ENCODE measurements around the gene UBE2D2.

The UBE2D2 gene

DNA sequence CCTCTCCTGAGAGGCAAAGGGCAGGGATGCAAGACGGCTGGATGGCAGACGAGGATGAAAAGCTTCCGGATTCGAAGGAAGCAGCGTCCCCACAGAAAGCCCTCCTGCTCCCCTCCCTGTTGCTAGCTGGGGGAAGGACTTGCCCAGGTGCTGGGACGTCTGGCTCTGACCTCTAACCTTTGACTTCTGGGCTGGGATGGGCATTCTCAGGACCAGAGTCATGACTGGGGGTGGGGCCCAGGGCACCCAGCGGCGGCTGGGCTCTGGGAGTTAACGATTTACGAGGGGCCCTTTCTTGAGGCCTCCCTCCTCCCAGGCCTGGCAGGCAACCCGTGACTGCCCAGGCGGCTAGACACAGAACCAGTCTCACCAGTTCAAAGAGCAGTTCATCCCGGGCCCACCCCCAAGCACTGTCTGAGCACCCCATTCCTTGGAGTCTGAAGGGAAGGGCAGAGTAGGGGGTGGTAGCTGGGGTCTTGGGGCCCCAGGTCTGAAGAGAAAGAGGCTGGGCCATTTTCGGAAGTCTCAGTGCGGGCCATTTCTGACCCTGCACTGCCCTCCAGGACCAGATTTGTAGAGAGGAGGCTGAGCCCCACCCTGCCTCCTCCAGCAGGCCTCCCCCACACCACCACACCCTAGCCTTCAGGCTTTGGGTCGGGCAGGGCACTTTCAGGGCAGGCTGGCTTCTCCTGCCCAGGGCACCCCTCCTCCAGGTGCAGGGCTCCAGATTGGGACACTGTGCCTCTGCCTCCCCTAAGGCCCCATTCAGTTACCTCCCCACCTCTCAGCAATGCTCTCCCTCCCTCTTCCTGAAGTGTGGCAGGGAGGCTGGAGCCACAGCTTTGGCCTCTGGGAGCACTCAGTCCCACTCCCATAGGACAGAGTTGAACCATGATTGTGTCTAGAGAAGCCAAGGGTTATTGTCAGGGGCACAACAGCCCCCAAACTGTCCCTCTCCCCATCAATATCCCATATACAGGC is 82.0 kb downstream of the UBE2D2 start:
- Histone ChIP-seq H3K9ac (ENCODE audit: low read length) (no peak overlapping the region), H3K4me1 (ENCODE audit: insufficient read depth, low read length, severe bottlenecking) (peaks cover 33% of the 10 kb centered on the region), H3K9me2 (ENCODE audit: low read depth, low read length) (no peaks in the 10 kb centered on the region), H3K36me3 (ENCODE audit: insufficient read depth, low read length) (no peaks in the 10 kb centered on the region), H3K27ac (ENCODE audit: low read depth, low read length, poor library complexity, severe bottlenecking) (no peak overlapping the region), H3K4me2 (ENCODE audit: low read length) (no peak overlapping the region), H4K20me1 (ENCODE audit: insufficient read depth, low read length) (no peaks in the 10 kb centered on the region), H3K27me3 (ENCODE audit: insufficient read depth, low read length) (no peaks in the 10 kb centered on the region), H3K79me2 (ENCODE audit: insufficient read depth, low read length) (no peaks in the 10 kb centered on the region), H2AFZ (ENCODE audit: low read length) (no peak overlapping the region), H3K4me3 (ENCODE audit: low read depth, low read length, poor library complexity, severe bottlenecking) (no peak overlapping the region), H3K9me3 (ENCODE audit: low read length) (no peaks in the 10 kb centered on the region), H3F3A (ENCODE audit: insufficient read depth, low read length) (no peaks in the 10 kb centered on the region)
- TF ChIP-seq EZH2 (IDR thresholded peaks at IDR 0.05; ENCODE audit: borderline replicate concordance, low read length), result no peak
- TF ChIP-seq, protein P1, sequence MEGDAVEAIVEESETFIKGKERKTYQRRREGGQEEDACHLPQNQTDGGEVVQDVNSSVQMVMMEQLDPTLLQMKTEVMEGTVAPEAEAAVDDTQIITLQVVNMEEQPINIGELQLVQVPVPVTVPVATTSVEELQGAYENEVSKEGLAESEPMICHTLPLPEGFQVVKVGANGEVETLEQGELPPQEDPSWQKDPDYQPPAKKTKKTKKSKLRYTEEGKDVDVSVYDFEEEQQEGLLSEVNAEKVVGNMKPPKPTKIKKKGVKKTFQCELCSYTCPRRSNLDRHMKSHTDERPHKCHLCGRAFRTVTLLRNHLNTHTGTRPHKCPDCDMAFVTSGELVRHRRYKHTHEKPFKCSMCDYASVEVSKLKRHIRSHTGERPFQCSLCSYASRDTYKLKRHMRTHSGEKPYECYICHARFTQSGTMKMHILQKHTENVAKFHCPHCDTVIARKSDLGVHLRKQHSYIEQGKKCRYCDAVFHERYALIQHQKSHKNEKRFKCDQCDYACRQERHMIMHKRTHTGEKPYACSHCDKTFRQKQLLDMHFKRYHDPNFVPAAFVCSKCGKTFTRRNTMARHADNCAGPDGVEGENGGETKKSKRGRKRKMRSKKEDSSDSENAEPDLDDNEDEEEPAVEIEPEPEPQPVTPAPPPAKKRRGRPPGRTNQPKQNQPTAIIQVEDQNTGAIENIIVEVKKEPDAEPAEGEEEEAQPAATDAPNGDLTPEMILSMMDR (IDR thresholded peaks at IDR 0.05; ENCODE audit: low read length), result no peak

DNA sequence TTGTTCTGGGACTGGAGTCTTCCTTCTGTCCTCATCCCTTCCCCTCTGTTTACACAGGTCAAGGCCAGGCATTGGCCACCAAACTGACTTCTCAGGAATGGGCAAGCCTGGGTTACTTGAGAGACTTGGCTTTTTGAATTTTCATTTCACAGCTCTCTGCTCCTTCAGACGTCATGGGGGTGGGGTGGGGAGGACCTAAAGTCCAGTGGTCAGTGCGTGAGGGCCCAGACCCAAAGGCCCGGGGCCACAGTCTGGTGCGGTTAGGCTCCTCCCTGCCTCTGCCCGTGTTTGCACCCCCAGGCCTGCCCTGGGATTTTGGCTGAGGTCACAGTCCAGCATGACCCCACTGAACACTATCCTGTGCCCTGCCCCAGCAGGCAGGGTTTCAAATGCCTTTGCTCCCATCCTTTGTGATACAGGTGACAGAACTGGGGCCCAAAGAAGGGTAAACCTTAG is 82.9 kb downstream of the UBE2D2 start:
- H3K4me1 ChIP-seq (ENCODE audit: insufficient read depth, low read length, severe bottlenecking), result peaks cover 24% of the 10 kb centered on the region
- H3K9me2 ChIP-seq (ENCODE audit: low read depth, low read length), result no peaks in the 10 kb centered on the region
- no peaks in the 10 kb centered on the region for H3F3A ChIP-seq (ENCODE audit: insufficient read depth, low read length)
- TF ChIP-seq EZH2 (IDR thresholded peaks at IDR 0.05; ENCODE audit: borderline replicate concordance, low read length), result no peak
- TF ChIP-seq, protein P1 (IDR thresholded peaks at IDR 0.05; ENCODE audit: low read length), result no peak
- no peak overlapping the region for H2AFZ ChIP-seq (ENCODE audit: low read length)
- H3K9ac ChIP-seq (ENCODE audit: low read length), result no peak overlapping the region
- no peaks in the 10 kb centered on the region for H4K20me1 ChIP-seq (ENCODE audit: insufficient read depth, low read length)
- H3K4me2 ChIP-seq (ENCODE audit: low read length), result no peak overlapping the region
- H3K4me3 ChIP-seq (ENCODE audit: low read depth, low read length, poor library complexity, severe bottlenecking), result no peak overlapping the region
- no peaks in the 10 kb centered on the region for H3K36me3 ChIP-seq (ENCODE audit: insufficient read depth, low read length)
- H3K79me2 ChIP-seq (ENCODE audit: insufficient read depth, low read length), result 0 out of 2 replicates have a peak, but pooled peaks cover under 1% of the 10 kb centered on the region
- H3K9me3 ChIP-seq (ENCODE audit: low read length), result no peaks in the 10 kb centered on the region
- H3K27ac ChIP-seq (ENCODE audit: low read depth, low read length, poor library complexity, severe bottlenecking), result no peak overlapping the region
- H3K27me3 ChIP-seq (ENCODE audit: insufficient read depth, low read length), result no peaks in the 10 kb centered on the region

DNA sequence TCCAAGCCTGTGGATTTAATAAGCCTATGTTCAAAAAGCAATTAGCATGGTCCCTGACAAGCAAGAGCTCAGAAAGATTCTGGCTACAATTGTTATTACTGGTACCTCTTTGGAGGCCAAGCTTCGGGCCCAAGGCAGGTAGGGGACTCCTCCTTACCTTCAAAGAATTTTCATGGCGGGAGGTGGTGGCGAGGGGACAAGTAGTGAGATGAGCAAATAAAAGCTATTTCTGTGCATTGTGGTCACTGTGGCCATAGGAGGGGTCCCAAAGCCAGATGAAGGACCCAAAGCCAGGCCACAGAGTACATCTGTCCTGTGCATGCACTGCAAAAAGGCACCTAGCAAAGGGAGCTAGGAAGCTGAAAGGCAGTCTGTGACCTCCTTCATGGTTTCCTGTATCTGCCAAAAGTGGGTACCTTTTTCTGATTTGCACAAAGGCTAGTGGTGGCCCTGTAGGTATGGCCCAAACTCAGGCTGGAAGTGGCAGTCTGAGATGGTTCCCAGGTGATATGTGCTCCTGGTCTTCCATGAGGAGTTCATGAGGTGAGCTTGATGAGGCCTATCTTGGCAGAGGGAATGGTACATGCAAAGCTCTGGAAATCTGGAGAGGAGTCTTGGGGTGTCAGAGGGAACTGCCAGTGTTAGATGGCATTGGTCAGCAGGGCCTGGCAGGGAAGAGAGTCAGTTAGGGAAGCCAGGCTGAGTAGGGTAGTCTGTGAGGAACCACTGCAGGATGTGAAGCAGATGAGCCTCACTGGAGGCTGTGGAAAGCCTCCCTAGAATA is 83.7 kb downstream of the UBE2D2 start:
- H3F3A ChIP-seq (ENCODE audit: insufficient read depth, low read length), result no peaks in the 10 kb centered on the region
- H3K27ac ChIP-seq (ENCODE audit: low read depth, low read length, poor library complexity, severe bottlenecking), result no peak overlapping the region
- no peak overlapping the region for H3K4me3 ChIP-seq (ENCODE audit: low read depth, low read length, poor library complexity, severe bottlenecking)
- no peaks in the 10 kb centered on the region for H4K20me1 ChIP-seq (ENCODE audit: insufficient read depth, low read length)
- H3K4me1 ChIP-seq (ENCODE audit: insufficient read depth, low read length, severe bottlenecking), result peaks cover 16% of the 10 kb centered on the region
- H3K36me3 ChIP-seq (ENCODE audit: insufficient read depth, low read length), result peaks cover 5% of the 10 kb centered on the region; the same call in 1 of the 2 replicates
- H3K27me3 ChIP-seq (ENCODE audit: insufficient read depth, low read length), result no peaks in the 10 kb centered on the region
- no peak overlapping the region for H2AFZ ChIP-seq (ENCODE audit: low read length)
- no peaks in the 10 kb centered on the region for H3K9me2 ChIP-seq (ENCODE audit: low read depth, low read length)
- TF ChIP-seq EZH2 (IDR thresholded peaks at IDR 0.05; ENCODE audit: borderline replicate concordance, low read length), result no peak
- TF ChIP-seq, protein P1 (IDR thresholded peaks at IDR 0.05; ENCODE audit: low read length), result no peak
- H3K9ac ChIP-seq (ENCODE audit: low read length), result no peak overlapping the region
- no peaks in the 10 kb centered on the region for H3K9me3 ChIP-seq (ENCODE audit: low read length)
- peaks cover 9% of the 10 kb centered on the region for H3K79me2 ChIP-seq (ENCODE audit: insufficient read depth, low read length)
- H3K4me2 ChIP-seq (ENCODE audit: low read length), result no peak overlapping the region
